HG03378 (cell line): ENCODE measurements around the gene SPATA2L.
A peak's percentile ranks its signal among the peaks of the same experiment; 100 is the strongest.

Experiments used
- ATAC-seq: cut with Tn5 transposase; IDR thresholded peaks from one replicate; pipeline ENCODE4 v1.9.1; 2021; ENCODE audit warnings: mild to moderate bottlenecking, moderate library complexity; ENCODE audit not compliant: unreplicated experiment

SPATA2L gene

GRCh38 chr16:89701425-89702406 is at the start of gene SPATA2L:
SPATA2L (minus strand) TSS chr16:89701705; CDS start chr16:89701232, 473 bp downstream.
- peak; percentile 68 for ATAC-seq

- ATAC-seq = no peak
Measured at GRCh38 chr16:89749637-89750036, 48.1 kb upstream of the SPATA2L start.

GRCh38 chr16:89748921-89749320 is 47.4 kb upstream of the SPATA2L start:
- no peak for ATAC-seq

- ATAC-seq = no peak
Measured at GRCh38 chr16:89748076-89748475, 46.6 kb upstream of the SPATA2L start.

- no peak for ATAC-seq
Measured at GRCh38 chr16:89746043-89746442, 44.5 kb upstream of the SPATA2L start.

GRCh38 chr16:89744813-89745212 is 43.3 kb upstream of the SPATA2L start:
- ATAC-seq = no peak

GRCh38 chr16:89742948-89743347 is 41.4 kb upstream of the SPATA2L start:
- no peak for ATAC-seq

GRCh38 chr16:89741342-89742014 is 40.0 kb upstream of the SPATA2L start:
- no peak for ATAC-seq

- no peak for ATAC-seq
Measured at GRCh38 chr16:89739383-89739782, 37.9 kb upstream of the SPATA2L start.

- ATAC-seq = no peak
Measured at GRCh38 chr16:89738538-89739317, 37.2 kb upstream of the SPATA2L start.

GRCh38 chr16:89738072-89738377 is 36.5 kb upstream of the SPATA2L start:
- no peak for ATAC-seq

- ATAC-seq = no peak
Measured at GRCh38 chr16:89737341-89738071, 36.0 kb upstream of the SPATA2L start.

GRCh38 chr16:89736554-89736953 is 35.0 kb upstream of the SPATA2L start:
- no peak for ATAC-seq

GRCh38 chr16:89733792-89734191 is 32.3 kb upstream of the SPATA2L start:
- no peak for ATAC-seq

GRCh38 chr16:89733322-89733721 is 31.8 kb upstream of the SPATA2L start:
- ATAC-seq = no peak

GRCh38 chr16:89732918-89733242 is 31.4 kb upstream of the SPATA2L start:
- ATAC-seq = no peak

GRCh38 chr16:89732142-89732917 is 30.8 kb upstream of the SPATA2L start:
- ATAC-seq = no peak

- ATAC-seq = no peak
Measured at GRCh38 chr16:89730610-89731234, 29.2 kb upstream of the SPATA2L start.

- ATAC-seq = no peak
Measured at GRCh38 chr16:89729863-89730593, 28.5 kb upstream of the SPATA2L start.
